Naive thymus-derived CD8-positive, alpha-beta T cell (primary cell): ENCODE results near the gene POLD2. TPM values are rescaled to one million over a fixed set of nuclear protein-coding genes. Genes with fewer than 3 reads are reported as not detected.

Experiments
- ATAC-seq, 2 donors: fragments of 150-1000 bp; cut with Tn5 transposase in 1 of 2; sonication (Bioruptor Pico), chemical (Tn5 transposase) in 1 of 2; 1 replicate in 1 of 2; 2 replicates in 1 of 2; pipeline ENCODE4 v1.10.0; 2021; ENCODE audit warnings: mild to moderate bottlenecking in 2 of 2, moderate library complexity in 2 of 2
- POLR2A ChIA-PET: fragments of 350-600 bp; sonication (Branson Sonifier 250); formaldehyde crosslinking; loops from one replicate; lab custom pipeline; 2021; ENCODE audit warnings: antibody characterized with exemption; lab: Charles Lee
- DNase-seq, 10 donors: peaks; one replicate each; pipeline versions ENCODE4 v3.0.0 to v3.0.0-alpha.2; 2020 to 2022
- H3K27ac Mint-ChIP-seq, 10 donors: one replicate each; pipeline ENCODE4 v1.8.0; 2020 to 2022; ENCODE audit warnings: mild to moderate bottlenecking in 10 of 10, mixed read lengths in 10 of 10, moderate library complexity in 4 of 10, inconsistent platforms in 1 of 10
- H3K27me3 Mint-ChIP-seq, 5 donors: one replicate each; pipeline ENCODE4 v1.8.0; 2021 to 2022; ENCODE audit warnings: mixed read lengths in 5 of 5
- H3K36me3 Mint-ChIP-seq, 3 donors: one replicate each; pipeline ENCODE4 v1.8.0; 2020 to 2022; ENCODE audit warnings: mixed read lengths in 3 of 3, mild to moderate bottlenecking in 2 of 3, inconsistent platforms in 1 of 3
- H3K4me1 Mint-ChIP-seq, 4 donors: one replicate each; pipeline ENCODE4 v1.8.0; 2021 to 2022; ENCODE audit warnings: mixed read lengths in 4 of 4
- H3K4me3 Mint-ChIP-seq, 10 donors: one replicate each; pipeline ENCODE4 v1.8.0; 2020 to 2022; ENCODE audit warnings: mild to moderate bottlenecking in 10 of 10, mixed read lengths in 10 of 10, moderate library complexity in 6 of 10, inconsistent platforms in 1 of 10
- H3K9me3 Mint-ChIP-seq, 9 donors: one replicate each; pipeline ENCODE4 v1.8.0; 2020 to 2022; ENCODE audit warnings: mixed read lengths in 9 of 9, mild to moderate bottlenecking in 3 of 9, inconsistent platforms in 1 of 9, moderate library complexity in 1 of 9
- polyA plus RNA-seq, 3 donors: library from polyadenylated mRNA; unstranded; fragments of 300-500 nt; fragmentation: Illumina TruSeq; gene quantifications; one replicate each; pipeline ENCODE4 v1.2.3, GENCODE V29; 2021
- total RNA-seq, 8 experiments: library from RNA in 2 of 8; stranded (reverse) in 2 of 8; gene quantifications; one replicate each; pipeline ENCODE4 v1.2.3 and lab custom pipeline; 2021 to 2026

Gene POLD2
- total and polyA plus RNA-seq, 5 experiments from 2014 or later, result 64.3 to 102 (median 72.4) TPM

DNA sequence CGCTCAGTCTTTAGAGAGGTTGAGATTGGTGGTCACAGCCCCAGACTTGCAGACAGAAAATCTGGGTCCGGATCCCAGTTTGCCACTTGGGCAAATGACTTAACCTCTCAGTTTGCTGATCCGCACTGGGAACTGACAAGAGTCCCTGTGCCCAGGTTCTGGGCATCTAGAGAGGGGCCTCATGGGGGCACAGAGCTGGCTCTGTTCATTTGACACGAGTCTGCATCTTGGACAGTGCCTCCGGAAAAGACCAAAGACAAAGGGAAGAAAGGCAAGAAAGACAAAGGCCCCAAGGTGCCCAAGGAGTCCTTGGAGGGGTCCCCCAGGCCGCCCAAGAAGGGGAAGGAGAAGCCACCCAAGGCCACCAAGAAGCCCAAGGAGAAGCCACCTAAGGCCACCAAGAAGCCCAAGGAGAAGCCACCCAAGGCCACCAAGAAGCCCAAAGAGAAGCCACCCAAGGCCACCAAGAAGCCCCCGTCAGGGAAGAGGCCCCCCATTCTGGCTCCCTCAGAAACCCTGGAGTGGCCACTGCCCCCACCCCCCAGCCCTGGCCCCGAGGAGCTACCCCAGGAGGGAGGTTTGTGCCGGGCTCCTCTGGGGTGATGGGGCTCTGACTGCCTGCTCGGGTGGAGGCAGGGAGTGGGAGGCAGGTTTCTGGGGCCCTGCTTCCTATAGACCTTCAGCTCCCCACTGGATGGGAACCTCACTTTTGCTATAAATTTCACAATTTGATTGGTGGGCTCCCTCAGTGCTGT, 16.9 kb downstream of the POLD2 start:
- peak overlapping the region; percentile 36 to 94 (median 86) for H3K27ac Mint-ChIP-seq

DNA sequence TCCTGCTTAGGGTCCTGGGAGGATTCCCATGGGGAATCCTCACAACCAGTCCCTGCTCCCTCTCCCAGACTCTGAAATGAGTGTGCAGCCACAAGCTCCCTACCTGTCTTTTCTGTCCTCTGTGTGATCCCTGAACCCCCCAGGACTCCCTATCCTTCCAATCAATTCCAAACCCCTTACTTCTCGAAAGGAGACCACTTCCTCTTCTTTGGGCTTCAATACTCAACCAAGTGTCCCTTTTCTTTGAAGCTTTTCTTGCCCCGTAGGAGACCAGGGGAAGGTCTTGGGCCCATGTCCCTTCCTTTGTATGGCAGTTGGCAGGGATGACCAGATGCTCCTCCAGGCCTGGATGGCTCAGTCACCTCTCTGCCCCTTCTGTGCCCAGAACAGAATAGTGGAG, 17.5 kb downstream of the POLD2 start:
- POLR2A ChIA-PET, result interaction anchor here (1.0 to 1.8 kb wide), 5 partner anchors 10 to 33 kb away, joined by 4 to 9 read pairs (median 6); partner anchors contain the start of gene POLD2
- no peak for ATAC-seq
- no peak for DNase-seq
- Mint-ChIP-seq H3K27me3 (peaks cover 0 to 1% (median 0%) of the 10 kb centered on the region in 5 donors), H3K4me3 (peak overlapping the region; percentile 64 to 91 (median 84)), H3K27ac (peak overlapping the region; percentile 63 to 94 (median 88)), H3K36me3 (peaks cover 0 to 4% (median 0%) of the 10 kb centered on the region in 3 donors), H3K9me3 (no peaks in the 10 kb centered on the region), H3K4me1 (peaks cover 15 to 33% (median 24%) of the 10 kb centered on the region in 4 donors)

More for the DNA sequence above, 16.9 kb downstream of the POLD2 start:
- peaks cover 15 to 33% (median 23%) of the 10 kb centered on the region in 4 donors for H3K4me1 Mint-ChIP-seq
- peaks cover 0 to 1% (median 0%) of the 10 kb centered on the region in 5 donors for H3K27me3 Mint-ChIP-seq
- peaks cover 0 to 7% (median under 1%) of the 10 kb centered on the region in 3 donors for H3K36me3 Mint-ChIP-seq
- POLR2A ChIA-PET, result interaction anchor here (1.0 to 1.5 kb wide), 4 partner anchors 9 to 34 kb away, joined by 3 to 6 read pairs (median 5); no protein-coding TSS in a partner anchor
- peak overlapping the region in 5 of 10 donors; percentile 79 to 91 (median 83) for H3K4me3 Mint-ChIP-seq
- no peak for ATAC-seq
- no peaks in the 10 kb centered on the region for H3K9me3 Mint-ChIP-seq
- DNase-seq, result no peak

- Mint-ChIP-seq H3K27ac (peak overlapping the region; percentile 63 to 94 (median 89)), H3K36me3 (peaks cover 0 to 2% (median 0%) of the 10 kb centered on the region in 3 donors), H3K4me1 (peaks cover 15 to 36% (median 25%) of the 10 kb centered on the region in 4 donors), H3K9me3 (no peaks in the 10 kb centered on the region), H3K27me3 (peaks cover 0 to 1% (median 0%) of the 10 kb centered on the region in 5 donors), H3K4me3 (peak overlapping the region; percentile 64 to 91 (median 84))
- DNase-seq (peak in 3 of 10 donors; percentile 19 to 24 (median 20)), ATAC-seq (peak; percentile 56 to 57)
- POLR2A ChIA-PET, result interaction anchor here (1.0 to 1.8 kb wide), 4 partner anchors 11 to 33 kb away, joined by 4 to 9 read pairs (median 7); partner anchors contain the start of gene POLD2
Observed at GRCh38 chr7:44104860-44105771, 18.2 kb downstream of the POLD2 start.

GRCh38 chr7:44103923-44104859, 19.2 kb downstream of the POLD2 start, which contains the start of gene AEBP1:
Gene AEBP1, plus strand, starts transcription at chr7:44104345. Its CDS starts 321 bp downstream, at chr7:44104666.
- Mint-ChIP-seq H3K27ac (peak within 1 kb of the TSS; percentile 76 to 94 (median 89)), H3K27me3 (peaks cover 0 to 1% (median 0%) of the 10 kb centered on the region in 5 donors), H3K4me3 (peak within 1 kb of the TSS; percentile 64 to 91 (median 82)), H3K36me3 (no peaks in the 10 kb centered on the region), H3K4me1 (peaks cover 15 to 40% (median 25%) of the 10 kb centered on the region in 4 donors), H3K9me3 (no peaks in the 10 kb centered on the region)
- peak in 7 of 10 donors; percentile 25 to 44 (median 36) for DNase-seq
- ATAC-seq, result peak; percentile 69 to 77
- POLR2A ChIA-PET, result interaction anchor here (1.2 to 1.8 kb wide), 2 partner anchors 19 to 23 kb away, joined by 8 to 9 read pairs; partner anchors contain the start of gene POLD2

DNA sequence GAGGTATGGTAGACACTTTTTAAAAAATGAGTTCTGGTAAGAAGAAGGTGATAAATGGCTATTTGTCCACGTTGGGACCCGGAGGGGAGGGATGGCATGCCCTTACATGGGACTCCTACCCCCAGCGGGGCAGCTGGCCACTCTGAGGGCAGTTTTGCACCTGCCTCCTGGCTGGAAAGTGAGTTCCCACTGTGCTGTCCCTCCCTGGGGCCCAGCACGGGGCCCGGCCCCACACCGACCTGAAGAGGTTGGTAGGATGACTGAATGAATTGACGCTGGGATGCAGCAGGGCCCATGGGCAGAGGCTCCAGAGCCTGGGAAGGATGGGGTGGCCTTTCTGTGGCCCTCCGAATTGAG, 19.8 kb downstream of the POLD2 start:
- H3K9me3 Mint-ChIP-seq, result no peaks in the 10 kb centered on the region
- POLR2A ChIA-PET, result no interaction called here
- no peak for ATAC-seq
- peaks cover 15 to 40% (median 25%) of the 10 kb centered on the region in 4 donors for H3K4me1 Mint-ChIP-seq
- peak overlapping the region; percentile 3 to 90 (median 70) for H3K27ac Mint-ChIP-seq
- DNase-seq, result no peak
- H3K36me3 Mint-ChIP-seq, result no peaks in the 10 kb centered on the region
- peaks cover 0 to 1% (median 0%) of the 10 kb centered on the region in 5 donors for H3K27me3 Mint-ChIP-seq
- peak overlapping the region; percentile 64 to 80 (median 72) for H3K4me3 Mint-ChIP-seq

- DNase-seq, result no peak
- H3K36me3 Mint-ChIP-seq, result no peaks in the 10 kb centered on the region
- H3K27me3 Mint-ChIP-seq, result peaks cover 0 to 1% (median 0%) of the 10 kb centered on the region in 5 donors
- ATAC-seq, result no peak
- H3K4me3 Mint-ChIP-seq, result peak overlapping the region; percentile 64 to 80 (median 72)
- POLR2A ChIA-PET, result no interaction called here
- peak overlapping the region; percentile 13 to 90 (median 76) for H3K27ac Mint-ChIP-seq
- H3K4me1 Mint-ChIP-seq, result peaks cover 12 to 42% (median 25%) of the 10 kb centered on the region in 4 donors
- no peaks in the 10 kb centered on the region for H3K9me3 Mint-ChIP-seq
Observed at GRCh38 chr7:44102846-44103565, 20.3 kb downstream of the POLD2 start.

DNA sequence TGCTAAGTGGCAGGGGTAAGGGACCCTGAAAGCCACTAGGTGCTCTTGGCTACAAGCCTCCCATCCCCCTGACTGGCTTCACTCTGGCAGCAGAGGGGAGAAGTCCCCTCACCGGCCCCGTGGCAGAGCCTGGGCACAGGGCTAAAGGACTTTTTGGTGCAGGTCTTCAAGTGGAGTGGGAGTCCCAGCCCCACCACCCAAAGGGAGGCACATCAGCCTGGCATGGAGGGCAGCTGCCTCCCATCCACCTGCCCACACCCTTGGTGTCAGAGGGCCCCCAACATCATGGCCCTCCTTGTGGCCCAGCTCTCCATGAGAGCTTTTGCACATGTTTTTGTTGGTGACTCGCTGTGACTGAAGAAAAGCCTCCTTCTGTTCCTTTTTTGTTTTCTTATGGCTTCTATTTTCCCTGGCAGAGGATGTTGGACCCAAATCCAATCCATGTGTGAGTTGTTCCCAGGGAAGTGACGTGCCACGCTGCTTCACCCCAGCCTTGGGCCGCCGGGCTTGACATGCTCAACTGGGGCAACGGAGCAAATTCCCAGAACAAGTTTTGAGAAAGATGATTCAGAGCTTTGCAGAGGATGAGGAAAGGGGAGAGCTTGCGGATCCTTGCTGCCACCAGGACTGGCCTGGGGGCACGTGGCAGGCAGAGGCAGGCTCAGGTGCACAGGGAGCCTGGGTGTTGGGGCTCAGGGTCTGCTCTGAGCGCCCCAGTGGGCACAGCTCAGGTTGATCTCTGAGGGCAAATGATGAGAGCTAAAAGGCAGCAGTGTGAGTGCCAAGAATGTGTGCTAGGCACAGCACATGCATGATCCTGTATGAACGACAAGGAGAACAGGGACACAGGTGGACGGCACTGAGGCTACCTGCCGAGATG, 21.1 kb downstream of the POLD2 start:
- peaks cover 0 to 1% (median 0%) of the 10 kb centered on the region in 5 donors for H3K27me3 Mint-ChIP-seq
- DNase-seq (no peak), ATAC-seq (no peak)
- H3K4me3 Mint-ChIP-seq, result peak overlapping the region in 8 of 10 donors; percentile 8 to 80 (median 66)
- peak overlapping the region; percentile 0 to 85 (median 62) for H3K27ac Mint-ChIP-seq
- POLR2A ChIA-PET, result interaction anchor here (1.0 kb wide), 2 partner anchors 21 to 64 kb away, joined by 3 to 4 read pairs; no protein-coding TSS in a partner anchor
- H3K36me3 Mint-ChIP-seq, result no peaks in the 10 kb centered on the region
- H3K9me3 Mint-ChIP-seq, result no peaks in the 10 kb centered on the region
- H3K4me1 Mint-ChIP-seq, result peaks cover 12 to 49% (median 26%) of the 10 kb centered on the region in 4 donors

DNA sequence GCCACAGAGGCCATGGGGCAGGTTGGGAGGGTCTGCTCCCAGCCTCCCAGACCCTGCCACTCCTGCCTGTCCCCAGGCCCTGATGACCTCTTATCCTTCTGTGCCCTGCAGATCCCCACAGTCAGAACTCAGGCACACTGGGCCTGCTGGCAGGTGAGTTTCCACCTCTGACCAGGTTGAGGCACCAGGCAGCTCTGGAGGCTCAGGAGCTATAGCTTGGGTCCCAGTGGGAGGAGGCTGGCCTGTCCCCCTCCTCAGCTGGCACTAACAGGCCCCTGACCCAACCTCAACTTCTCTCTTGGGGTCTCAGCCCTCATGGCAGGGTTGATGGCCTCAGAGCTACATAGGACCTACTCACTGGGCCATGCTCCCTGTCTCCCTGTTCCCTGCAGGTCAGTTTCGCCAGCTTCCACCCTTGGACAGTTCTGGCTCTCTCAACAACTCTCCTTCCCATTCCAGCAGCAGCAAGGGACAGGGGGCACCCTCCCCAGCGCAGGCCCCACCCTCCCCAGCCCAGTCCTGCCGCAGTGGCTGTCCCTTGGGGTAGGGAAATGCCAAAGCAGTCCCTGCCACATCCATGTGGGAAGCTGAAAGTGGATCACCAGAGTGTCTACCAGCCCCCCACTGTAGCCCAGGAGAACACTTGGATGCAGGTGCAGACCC, 21.9 kb downstream of the POLD2 start:
- Mint-ChIP-seq H3K4me3 (no peak overlapping the region), H3K9me3 (no peaks in the 10 kb centered on the region), H3K27ac (no peak overlapping the region), H3K4me1 (peaks cover 12 to 57% (median 29%) of the 10 kb centered on the region in 4 donors), H3K36me3 (no peaks in the 10 kb centered on the region), H3K27me3 (peaks cover 0 to 1% (median 0%) of the 10 kb centered on the region in 5 donors)
- DNase-seq, result no peak
- ATAC-seq, result no peak
- POLR2A ChIA-PET, result interaction anchor here (1.0 kb wide), 2 partner anchors 21 to 65 kb away, joined by 3 to 4 read pairs; no protein-coding TSS in a partner anchor

GRCh38 chr7:44100458-44101302, 22.7 kb downstream of the POLD2 start:
- DNase-seq (no peak), ATAC-seq (no peak)
- Mint-ChIP-seq H3K9me3 (no peaks in the 10 kb centered on the region), H3K4me3 (peak overlapping the region in 1 of 10 donors; percentile 14), H3K27me3 (peaks cover 0 to 1% (median 0%) of the 10 kb centered on the region in 5 donors), H3K4me1 (peaks cover 7 to 52% (median 22%) of the 10 kb centered on the region in 4 donors), H3K36me3 (no peaks in the 10 kb centered on the region), H3K27ac (peak overlapping the region in 1 of 10 donors; percentile 46)
- POLR2A ChIA-PET, result no interaction called here
